IPS DF 19.7 (cell line): ENCODE measurements around the gene NDUFAF3.

Experiments
- DNase-seq: peaks from one replicate; pipeline ENCODE4 v3.0.0-alpha.2; 2013; ENCODE audit warnings: low read depth, low spot score

Gene NDUFAF3

GRCh38 chr3:49054344-49054862 is 32.5 kb downstream of the NDUFAF3 start:
- no peak for DNase-seq

DNA sequence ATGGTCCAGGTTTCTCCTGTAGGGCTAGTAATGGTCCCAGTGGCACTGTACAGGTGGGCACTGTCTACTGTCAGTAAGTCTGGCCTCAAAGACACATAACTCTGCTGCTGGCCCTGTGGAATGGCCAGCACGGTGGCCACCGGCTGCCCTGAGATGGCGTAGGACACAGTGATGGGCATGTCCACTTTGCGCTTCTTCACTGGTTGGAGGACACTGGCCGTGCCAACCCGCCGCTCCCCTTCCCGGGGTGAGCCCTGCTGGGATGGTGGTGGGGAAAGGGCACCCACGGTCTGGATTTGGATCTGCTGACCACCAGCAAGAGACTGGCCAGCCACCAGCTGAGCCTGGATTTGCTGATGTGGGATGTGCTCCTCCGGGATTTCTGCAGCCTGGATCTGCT is 35.3 kb downstream of the NDUFAF3 start:
- DNase-seq: no peak

GRCh38 chr3:49058011-49058410 is 36.1 kb downstream of the NDUFAF3 start:
- no peak for DNase-seq
